Midbrain (tissue), 1 donor: ENCODE data around the gene THYN1.

Experiments used
- DNase-seq: peaks from one replicate; lab custom pipeline; 2025; lab: John Stamatoyannopoulos, UW

Gene THYN1

DNA sequence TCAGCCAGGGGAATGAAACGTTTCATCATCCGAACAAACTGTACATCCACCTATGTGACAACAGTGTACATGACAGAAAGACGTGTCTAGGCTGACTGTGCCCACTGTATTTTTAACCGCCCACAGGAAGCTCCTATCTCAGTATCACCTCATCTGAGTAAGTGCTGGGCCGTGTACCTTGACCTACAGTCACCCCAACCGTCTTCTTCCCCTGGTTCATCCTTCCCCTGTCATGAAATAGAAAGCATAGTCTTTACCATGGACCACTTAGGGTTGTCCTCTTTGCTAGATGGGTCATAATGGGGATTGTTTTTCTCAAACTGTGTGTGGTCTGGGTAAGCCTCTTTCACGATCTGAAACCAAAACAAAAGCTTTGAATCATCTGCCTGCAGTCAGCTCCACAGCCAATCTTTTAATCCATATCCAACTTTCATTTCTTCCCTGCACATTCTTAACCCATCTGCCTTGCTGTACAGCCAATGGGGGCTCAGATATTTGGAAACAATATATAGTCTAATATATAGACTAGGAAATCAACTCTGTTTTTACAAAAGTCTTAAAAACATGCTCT is 4.2 kb downstream of the THYN1 start:
- DNase-seq, result no peak

DNA sequence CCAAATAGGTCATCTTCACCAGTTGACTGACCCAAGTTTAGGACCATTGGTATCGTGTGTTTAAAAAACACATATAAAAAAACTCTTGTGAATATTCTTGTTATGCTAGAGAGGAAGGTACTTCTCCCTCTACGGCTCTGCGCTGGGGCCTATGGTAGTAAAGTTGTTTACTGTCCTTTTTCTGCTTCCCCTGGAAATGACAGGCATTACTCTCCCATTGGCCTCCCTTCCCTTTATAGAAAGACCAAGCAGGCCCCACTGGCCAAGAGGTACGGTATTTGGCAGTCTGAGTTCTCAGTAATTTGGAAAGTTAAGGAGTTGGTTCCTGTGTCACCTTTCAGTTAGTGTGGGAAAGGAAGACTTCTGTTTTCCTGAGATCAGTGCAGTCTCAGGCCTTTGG is 6.5 kb downstream of the THYN1 start:
- no peak for DNase-seq

GRCh38 chr11:134246100-134246499 is 7.1 kb downstream of the THYN1 start:
- no peak for DNase-seq

DNA sequence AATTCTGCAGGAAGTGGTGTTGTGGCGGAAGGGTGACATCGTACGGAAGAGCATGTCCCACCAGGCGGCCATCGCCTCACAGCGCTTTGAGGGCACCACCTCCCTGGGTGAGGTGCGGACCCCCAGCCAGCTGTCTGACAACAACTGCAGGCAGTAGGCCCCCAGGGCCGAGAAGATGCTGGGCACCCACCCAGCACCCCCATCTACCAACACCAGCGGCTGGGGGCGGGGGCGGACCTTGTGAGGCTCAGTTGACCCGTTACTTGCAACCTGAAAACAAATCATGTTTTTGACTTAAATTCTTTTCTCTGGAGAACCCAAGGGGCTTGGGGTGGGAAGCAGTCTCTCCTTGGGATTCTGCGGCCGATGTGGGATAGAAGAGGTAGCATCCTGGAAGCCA is 7.7 kb downstream of the THYN1 start:
- DNase-seq, result no peak

- DNase-seq, result no peak
Observed at GRCh38 chr11:134244593-134244992, 8.6 kb downstream of the THYN1 start.

- no peak for DNase-seq
Observed at GRCh38 chr11:134243913-134244312, 9.2 kb downstream of the THYN1 start.

DNA sequence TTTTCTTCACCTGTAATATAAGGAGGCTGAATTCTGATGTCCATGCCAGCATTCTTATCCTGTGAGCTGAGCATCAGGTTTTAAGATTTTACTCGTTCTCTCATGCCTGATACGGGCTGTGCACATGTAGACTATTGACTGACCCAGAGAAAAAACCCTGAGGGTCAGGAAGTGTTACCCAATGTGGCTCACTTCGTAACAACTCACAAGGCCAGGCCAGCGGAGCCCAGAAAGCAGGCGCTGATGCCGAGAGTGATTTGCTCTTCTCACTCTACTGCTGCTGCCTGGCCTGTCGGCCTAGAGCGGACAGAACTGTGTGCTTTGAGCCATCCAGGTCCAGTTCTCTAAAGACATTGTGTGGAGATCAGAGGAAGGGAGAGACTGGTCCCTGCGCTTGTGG is 10.8 kb downstream of the THYN1 start:
- no peak for DNase-seq

DNA sequence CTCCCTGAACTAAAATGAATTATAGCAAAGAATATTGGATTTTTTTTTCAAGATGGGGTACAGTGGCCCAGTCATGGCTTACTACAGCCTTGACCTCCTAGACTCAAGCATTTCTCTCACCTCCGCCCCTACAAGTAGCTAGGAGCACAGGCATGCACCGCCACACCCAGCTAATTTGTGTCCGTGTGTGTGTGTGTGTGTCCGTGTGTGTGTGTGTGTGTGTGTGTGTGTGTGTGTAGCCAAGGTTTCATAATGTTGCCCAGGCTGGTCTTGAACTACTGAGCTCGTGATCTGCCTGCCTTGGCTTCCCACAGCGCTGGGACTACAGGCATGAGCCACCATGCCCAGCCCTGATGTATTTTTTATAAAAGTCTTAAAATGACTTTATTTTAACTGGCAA is 12.6 kb downstream of the THYN1 start:
- no peak for DNase-seq

DNA sequence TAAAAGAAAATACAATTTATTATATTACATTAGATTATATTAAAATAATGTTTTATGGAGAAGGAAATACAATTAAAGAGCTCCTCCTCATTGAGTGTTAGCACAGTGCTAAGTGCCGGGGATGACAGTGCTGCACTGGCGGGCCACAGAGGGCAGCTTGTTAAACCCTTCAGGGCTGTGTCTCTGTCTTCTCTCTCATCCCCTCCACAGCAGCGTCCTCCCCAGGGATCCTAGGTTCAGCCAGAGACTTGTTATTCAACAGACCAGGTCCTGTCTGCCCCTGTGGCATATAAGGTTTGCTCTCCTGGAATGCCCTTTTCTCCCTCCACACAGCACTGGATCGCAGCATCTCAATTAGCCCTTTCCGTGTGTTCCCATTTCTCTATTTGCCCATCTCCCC is 14.2 kb downstream of the THYN1 start:
- DNase-seq, result no peak

DNA sequence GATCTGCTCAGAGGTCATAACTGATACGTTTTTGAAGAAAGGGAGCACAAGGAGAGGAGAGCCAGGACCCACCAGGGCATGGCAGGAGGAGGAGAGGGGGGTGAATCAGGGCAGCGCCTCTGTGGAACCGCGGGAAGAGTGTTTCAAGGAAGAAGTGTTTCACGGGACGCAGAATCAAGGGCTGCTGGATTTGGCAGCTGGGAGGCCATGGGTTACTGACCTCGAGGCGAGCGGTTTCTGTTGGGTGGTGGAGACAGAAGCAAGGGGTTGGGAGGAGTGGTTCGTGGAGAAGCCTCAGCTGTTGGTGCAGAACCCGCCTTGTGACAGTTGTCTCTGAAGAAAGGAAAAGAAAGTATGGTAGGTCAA is 15.6 kb downstream of the THYN1 start:
- DNase-seq, result no peak

DNA sequence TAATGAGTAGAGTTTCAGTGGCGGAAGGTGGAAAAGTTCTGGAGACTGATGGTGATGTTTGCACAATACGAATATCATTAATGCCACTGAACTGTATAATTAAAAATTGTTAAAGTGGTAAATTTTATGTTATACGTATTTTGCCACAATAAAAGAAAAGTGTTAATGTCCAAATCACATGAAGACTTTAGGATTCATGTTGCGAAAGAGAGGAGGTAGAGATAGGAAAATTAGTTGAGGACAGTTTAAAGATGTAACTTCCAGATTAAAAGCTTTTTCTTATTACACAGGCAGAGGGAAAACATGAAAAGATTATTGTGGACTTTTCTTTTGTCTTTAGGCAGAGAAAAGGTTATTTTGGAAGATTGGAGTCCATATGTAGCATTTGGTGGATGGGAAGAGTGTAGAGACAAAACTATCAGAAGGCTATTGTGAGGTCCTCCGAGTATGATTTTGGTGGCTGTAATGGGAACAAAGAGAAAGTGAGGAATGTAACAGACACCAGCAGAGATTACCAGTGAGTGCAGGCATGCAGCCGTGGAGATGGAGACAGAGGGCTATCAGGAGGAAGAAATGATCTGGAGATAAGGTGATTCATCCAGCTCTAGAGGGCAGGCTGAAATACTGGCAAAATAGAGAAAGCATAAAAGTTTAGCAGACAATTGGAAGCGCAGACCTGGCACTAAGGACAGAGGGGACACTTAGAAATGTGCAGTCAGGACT is 16.2 kb downstream of the THYN1 start:
- DNase-seq, result no peak

- no peak for DNase-seq
Observed at GRCh38 chr11:134235399-134235798, 17.8 kb downstream of the THYN1 start.

DNA sequence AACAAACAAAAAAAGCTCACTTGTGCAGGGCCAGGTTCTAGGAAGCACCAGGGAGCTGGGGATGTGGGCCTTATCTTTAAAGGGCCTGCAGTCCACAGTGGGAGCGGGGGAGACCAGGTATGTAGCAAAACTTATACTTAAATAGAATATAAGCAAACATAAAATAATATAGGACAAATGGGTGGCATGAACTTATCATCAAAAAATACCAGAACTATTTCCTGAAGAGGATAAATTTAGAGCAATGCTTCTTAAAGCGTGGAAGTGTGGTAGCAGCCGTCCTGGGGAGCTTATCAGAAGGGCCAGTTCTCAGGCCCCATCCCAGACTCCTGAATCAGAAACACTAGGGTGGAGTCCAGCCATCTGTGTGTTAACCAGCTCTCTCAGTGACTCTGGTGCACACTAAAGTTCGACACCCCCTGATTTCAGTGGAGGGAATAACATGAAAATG is 19.4 kb downstream of the THYN1 start:
- no peak for DNase-seq

DNA sequence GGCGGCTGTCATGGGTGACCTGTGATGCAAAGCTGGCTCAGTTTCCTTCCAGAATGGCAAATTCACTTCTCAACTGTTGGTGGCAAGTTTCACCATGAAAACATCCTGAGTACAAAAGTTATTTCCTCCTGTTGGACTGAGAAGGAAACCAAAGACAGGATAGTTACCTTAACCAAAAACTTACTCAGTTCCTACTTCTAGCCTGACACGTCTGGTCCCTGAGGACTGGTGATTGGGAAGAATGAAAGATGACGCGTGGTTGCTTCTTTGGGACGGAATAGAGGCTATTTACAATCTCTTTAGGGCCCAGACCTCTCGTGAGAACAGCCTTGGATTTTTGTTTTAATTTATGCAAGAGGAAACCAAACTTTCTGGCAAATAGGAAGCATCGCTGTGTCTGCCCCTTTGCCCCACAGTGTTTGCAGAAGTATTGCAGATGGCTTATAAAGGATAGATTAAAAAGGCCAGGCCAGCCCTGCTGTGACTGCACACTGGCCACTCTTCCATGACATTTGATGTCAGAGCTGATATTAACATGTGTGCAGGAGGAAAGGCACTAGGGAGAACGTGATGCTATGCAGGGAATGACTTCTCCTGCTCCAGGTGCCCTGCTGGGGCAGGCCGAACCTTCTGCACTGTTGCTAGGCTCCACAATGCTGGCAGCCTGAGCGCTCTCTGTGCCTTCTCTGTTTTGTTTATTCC is 21.0 kb downstream of the THYN1 start:
- DNase-seq, result no peak

DNA sequence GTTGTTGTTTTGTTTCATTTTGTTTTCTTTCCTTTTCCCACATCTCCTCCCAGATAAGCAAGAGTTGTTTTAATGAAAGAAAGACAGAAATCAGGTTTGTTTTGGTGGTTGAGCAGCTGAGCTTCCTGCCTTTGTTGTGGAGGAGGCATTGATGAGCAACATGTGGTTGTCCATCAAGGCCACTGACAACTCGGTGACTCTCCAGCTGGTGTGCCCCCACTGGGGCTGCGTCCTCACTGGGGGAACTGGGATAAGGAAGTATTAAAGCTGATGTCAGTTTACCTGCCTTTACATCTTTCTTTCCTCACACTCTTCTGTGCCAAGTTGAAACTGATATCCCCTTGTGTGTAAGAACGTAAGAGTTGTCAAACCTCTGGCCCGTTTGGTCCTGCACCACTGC is 22.8 kb downstream of the THYN1 start:
- no peak for DNase-seq

DNA sequence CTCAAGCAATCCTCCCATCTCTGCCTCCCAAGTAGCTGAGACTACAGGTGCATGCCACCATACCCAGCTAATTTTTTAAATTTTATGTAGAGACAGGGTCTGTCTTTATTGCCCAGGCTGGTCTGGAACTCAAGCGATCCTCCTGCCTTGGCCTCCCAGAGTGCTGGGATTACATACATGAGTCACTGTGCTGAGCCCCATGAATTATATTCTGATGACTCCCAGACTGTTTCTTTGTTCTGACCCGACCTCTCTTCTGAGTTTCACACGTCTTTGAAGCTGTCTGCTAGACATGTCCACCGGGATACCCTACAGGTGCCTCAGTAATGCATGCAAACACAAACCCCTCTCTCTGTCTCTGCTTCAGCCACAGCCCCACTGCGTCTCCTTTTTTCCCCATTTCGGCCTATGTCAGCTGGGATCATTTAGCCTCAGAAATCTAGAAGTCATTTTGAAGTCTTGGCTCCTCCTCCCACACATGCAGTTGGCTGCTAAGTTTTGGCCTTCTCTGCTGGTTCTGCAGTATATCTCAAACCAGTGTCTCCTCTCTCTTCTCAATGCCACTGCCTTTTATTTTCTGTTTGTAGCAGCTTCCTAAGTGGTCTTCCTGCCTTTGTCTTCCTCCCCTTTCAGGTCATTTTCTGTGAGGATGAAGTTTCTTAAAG is 23.9 kb downstream of the THYN1 start:
- no peak for DNase-seq

DNA sequence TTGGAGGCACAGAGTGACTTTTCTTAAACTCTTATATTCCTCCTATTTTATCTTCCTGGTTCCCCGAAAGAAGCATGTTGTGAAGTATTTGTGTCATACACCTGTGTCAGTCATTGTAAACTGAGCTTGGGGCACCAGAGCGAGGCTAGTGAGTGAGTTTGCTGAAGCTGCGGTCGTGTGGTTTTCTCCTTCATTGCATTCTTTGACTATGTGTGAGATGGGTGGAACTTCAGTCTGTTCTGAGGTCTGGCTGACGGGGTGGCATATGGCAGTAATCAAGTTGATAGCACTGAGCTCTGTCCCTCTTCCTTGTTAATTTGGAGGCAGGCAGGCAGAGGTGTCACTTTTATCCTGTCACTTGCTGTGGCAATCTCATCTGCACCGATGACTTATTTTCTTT is 24.5 kb downstream of the THYN1 start:
- DNase-seq, result no peak

DNA sequence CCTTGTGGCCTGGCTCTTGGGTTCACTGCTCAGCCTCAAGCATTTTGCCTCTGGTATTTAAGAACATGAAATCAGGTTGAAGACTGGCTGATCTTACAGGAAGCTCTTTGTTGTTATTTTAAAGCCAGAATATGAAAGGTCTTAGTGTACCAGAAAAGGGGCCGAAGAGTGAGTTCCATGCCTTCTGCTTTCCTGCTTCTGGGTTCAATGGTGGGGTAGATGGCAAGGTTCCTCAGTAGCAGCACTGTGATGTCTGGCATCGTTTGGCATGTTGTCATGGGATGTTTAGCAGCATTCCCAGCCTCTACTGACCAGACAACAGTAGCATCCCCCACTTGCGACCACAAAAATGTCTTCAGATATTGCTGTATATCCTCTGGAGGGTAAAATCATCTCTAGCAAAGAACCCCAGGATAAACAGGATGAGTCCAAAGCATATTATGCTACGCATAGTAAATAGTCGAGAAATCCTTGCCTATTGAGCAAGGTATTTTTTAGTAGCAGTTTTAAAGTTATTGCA is 26.3 kb downstream of the THYN1 start:
- no peak for DNase-seq

GRCh38 chr11:134224710-134225664 is 28.2 kb downstream of the THYN1 start:
- peak; percentile 69 for DNase-seq

DNA sequence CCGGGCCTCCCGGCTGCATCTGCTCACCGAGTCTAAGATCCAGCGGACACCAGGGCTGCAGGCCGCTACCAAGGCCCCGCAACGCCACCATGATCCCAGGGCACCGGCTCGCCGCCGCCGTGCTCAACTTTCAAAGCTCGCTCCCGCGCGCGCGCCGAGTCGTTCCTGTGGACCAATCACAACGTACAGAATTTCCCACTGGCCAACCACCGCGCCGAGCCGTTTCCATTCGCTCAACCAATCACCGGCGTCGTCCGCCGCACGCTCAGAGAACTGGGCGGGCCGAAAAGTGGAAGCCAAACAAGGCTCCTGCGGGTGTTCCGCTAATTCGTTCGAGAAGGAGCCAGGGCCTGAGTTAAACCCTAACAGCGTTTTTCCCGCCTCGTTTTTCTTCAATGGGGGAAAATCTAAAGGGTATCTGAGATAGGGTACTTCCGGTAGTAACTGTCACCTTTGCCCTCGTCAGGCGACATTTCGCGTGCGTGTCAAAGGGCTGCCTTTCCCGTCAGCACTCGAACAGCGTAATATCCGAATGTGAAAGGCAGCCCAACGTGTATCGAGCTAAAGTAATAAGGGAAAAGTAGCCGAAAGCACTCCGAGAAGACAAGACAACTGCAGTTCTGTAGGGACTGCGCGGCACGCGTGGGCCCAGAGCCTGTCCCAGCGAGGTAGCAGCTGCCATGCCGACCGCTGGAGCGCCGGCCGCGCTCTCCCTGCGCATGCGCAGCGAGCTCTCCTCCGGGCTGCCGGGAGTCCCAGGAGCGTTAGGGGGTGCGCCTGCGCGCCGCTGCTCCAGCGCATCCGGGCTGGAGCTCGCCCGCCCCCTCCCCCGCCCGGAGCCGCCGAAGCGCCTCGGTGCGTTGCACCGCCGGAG is 29.1 kb downstream of the THYN1 start, which contains the start of the genes NCAPD3 and VPS26B:
NCAPD3 (minus strand) TSS at position 132 of the 874 bp plus-strand sequence; CDS start at position 91, 41 bp downstream.
VPS26B (plus strand) TSS at position 836 of the 874 bp plus-strand sequence. CDS start 452 bp downstream, outside the sequence.
- DNase-seq, result peak; percentile 96
